Smooth muscle cell (in vitro differentiated cells): ENCODE data around the gene SLC9A4. TPM values are rescaled to one million over a fixed set of nuclear protein-coding genes. Genes with fewer than 3 reads are reported as not detected.

Experiments used
- DNase-seq: peaks from one replicate; lab custom pipeline; 2025; ENCODE audit not compliant: unreplicated experiment; lab: John Stamatoyannopoulos, UW
- H2AFZ ChIP-seq: fragments of 200-600 bp; sonication (generic); 2 replicates; pipeline ENCODE4 v1.6.0; 2016; ENCODE audit warnings: antibody characterized with exemption, low read depth, mild to moderate bottlenecking
- H3F3A ChIP-seq: fragments of 200-600 bp; sonication (generic); 2 replicates; pipeline ENCODE4 v1.6.0; 2017; ENCODE audit warnings: antibody characterized with exemption, low read depth
- H3K27ac ChIP-seq: fragments of 200-600 bp; sonication (generic); 2 replicates; pipeline ENCODE4 v1.5.1; 2016; ENCODE audit warnings: low read depth, mild to moderate bottlenecking
- H3K27me3 ChIP-seq: fragments of 200-600 bp; sonication (generic); 2 replicates; pipeline ENCODE4 v1.6.1; 2016; ENCODE audit warnings: low read depth, mild to moderate bottlenecking
- H3K36me3 ChIP-seq: fragments of 200-600 bp; sonication (generic); 2 replicates; pipeline ENCODE4 v1.5.1; 2016; ENCODE audit warnings: low read depth
- H3K4me1 ChIP-seq: fragments of 200-600 bp; sonication (generic); 2 replicates; pipeline ENCODE4 v1.5.1; 2016; ENCODE audit warnings: low read depth
- H3K4me2 ChIP-seq: fragments of 200-600 bp; sonication (generic); 2 replicates; pipeline ENCODE4 v1.6.0; 2016; ENCODE audit warnings: mild to moderate bottlenecking
- H3K4me3 ChIP-seq: fragments of 200-600 bp; sonication (generic); 2 replicates; pipeline ENCODE4 v1.5.1; 2016; ENCODE audit warnings: mild to moderate bottlenecking
- H3K79me2 ChIP-seq: fragments of 200-600 bp; sonication (generic); 2 replicates; pipeline ENCODE4 v1.6.0; 2016; ENCODE audit warnings: low read depth, mild to moderate bottlenecking
- H3K9ac ChIP-seq: fragments of 200-600 bp; sonication (generic); 2 replicates; pipeline ENCODE4 v1.6.0; 2016; ENCODE audit warnings: low read depth
- H3K9me3 ChIP-seq: fragments of 200-600 bp; sonication (generic); replicated peaks from 2 replicates; pipeline ENCODE4 v1.5.1; 2016; ENCODE audit warnings: low read depth
- H4K20me1 ChIP-seq: fragments of 200-600 bp; sonication (generic); 2 replicates; pipeline ENCODE4 v1.6.0; 2016; ENCODE audit warnings: low read depth
- WGBS: methylation state at CpG from one replicate; pipeline ENCODE4 v1.1.7; 2016; ENCODE audit warnings: low lambda C conversion rate; 5-methylcytosine and 5-hydroxymethylcytosine counted together
- polyA plus RNA-seq: library from polyadenylated mRNA; unstranded; fragments of >200 nt; fragmentation: Nextera tagmentation; extraction: Ambion mirVana; gene quantifications from 2 replicates; pipeline ENCODE4 v1.2.1, GENCODE V29; 2016
- total RNA-seq: library from RNA; depleted of rRNA; stranded (reverse); fragments of >200 nt; gene quantifications from 2 replicates; pipeline ENCODE4 v1.2.3, GENCODE V29; 2014
- TF ChIP-seq, protein P1 (sequence below): fragments of 200-600 bp; sonication (generic); IDR thresholded peaks from 2 replicates; pipeline ENCODE4 v1.5.1; 2017; ENCODE audit warnings: borderline replicate concordance, mild to moderate bottlenecking, antibody characterized with exemption; ENCODE audit not compliant: insufficient read depth, poor library complexity, severe bottlenecking

SLC9A4 gene
- total and polyA plus RNA-seq, 2 experiments from 2014 or later = not detected

DNA sequence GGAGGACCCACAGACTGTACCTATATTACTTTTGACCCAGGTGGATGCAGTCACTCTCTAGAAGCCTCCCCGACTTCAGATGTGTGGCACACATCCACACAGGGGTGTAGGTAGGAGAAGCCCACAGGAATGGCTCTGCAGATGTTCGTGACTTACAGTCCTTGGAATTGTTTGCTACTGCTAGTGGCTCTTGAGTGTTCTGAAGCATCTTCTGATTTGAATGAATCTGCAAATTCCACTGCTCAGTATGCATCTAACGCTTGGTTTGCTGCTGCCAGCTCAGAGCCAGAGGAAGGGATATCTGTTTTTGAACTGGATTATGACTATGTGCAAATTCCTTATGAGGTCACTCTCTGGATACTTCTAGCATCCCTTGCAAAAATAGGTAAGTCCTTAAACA lies 605 bp downstream of the SLC9A4 start:
- TF ChIP-seq, protein P1, sequence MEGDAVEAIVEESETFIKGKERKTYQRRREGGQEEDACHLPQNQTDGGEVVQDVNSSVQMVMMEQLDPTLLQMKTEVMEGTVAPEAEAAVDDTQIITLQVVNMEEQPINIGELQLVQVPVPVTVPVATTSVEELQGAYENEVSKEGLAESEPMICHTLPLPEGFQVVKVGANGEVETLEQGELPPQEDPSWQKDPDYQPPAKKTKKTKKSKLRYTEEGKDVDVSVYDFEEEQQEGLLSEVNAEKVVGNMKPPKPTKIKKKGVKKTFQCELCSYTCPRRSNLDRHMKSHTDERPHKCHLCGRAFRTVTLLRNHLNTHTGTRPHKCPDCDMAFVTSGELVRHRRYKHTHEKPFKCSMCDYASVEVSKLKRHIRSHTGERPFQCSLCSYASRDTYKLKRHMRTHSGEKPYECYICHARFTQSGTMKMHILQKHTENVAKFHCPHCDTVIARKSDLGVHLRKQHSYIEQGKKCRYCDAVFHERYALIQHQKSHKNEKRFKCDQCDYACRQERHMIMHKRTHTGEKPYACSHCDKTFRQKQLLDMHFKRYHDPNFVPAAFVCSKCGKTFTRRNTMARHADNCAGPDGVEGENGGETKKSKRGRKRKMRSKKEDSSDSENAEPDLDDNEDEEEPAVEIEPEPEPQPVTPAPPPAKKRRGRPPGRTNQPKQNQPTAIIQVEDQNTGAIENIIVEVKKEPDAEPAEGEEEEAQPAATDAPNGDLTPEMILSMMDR = no peak
- H3K27me3 ChIP-seq = no peaks in the 10 kb centered on the region
- no peak overlapping the region for H3K4me2 ChIP-seq
- no peaks in the 10 kb centered on the region for H3K4me1 ChIP-seq
- H3K9ac ChIP-seq = no peak overlapping the region
- H3F3A ChIP-seq = no peaks in the 10 kb centered on the region
- no peak overlapping the region for H2AFZ ChIP-seq
- no peak overlapping the region for H3K27ac ChIP-seq
- 87% methylated on average over 3 of the region's 3 CpGs for WGBS
- no peak overlapping the region for H3K4me3 ChIP-seq
- H3K36me3 ChIP-seq = no peaks in the 10 kb centered on the region
- no peaks in the 10 kb centered on the region for H3K79me2 ChIP-seq
- H3K9me3 ChIP-seq = peaks cover 9% of the 10 kb centered on the region
- no peak for DNase-seq
- H4K20me1 ChIP-seq = no peaks in the 10 kb centered on the region

DNA sequence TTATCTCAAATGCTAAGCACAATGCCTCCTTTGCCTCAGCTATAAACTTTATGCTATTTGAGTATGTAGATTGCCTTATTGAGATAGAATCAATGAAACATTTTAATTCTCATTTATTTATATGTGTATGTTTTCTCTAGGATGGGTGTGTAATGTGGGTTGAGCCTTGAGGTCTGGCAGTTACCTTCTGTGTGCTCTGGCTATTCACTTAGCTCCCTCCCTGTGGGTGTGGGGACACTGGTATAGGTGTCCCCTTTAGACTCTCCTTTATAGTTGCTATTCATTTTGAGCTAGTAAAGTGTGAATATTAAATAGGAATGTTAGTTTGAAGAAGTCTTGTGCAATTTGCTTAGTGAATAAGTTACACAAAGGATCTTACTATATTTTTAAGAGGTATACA lies 1.8 kb downstream of the SLC9A4 start:
- Histone ChIP-seq H3K4me1 (no peaks in the 10 kb centered on the region), H4K20me1 (no peaks in the 10 kb centered on the region), H3K4me2 (no peak overlapping the region), H3K27me3 (no peaks in the 10 kb centered on the region), H3K27ac (no peak overlapping the region), H2AFZ (no peak overlapping the region), H3F3A (no peaks in the 10 kb centered on the region), H3K9ac (no peak overlapping the region), H3K9me3 (peaks cover 5% of the 10 kb centered on the region), H3K79me2 (no peaks in the 10 kb centered on the region), H3K4me3 (no peak overlapping the region), H3K36me3 (no peaks in the 10 kb centered on the region)
- DNase-seq = no peak
- TF ChIP-seq, protein P1 = no peak

DNA sequence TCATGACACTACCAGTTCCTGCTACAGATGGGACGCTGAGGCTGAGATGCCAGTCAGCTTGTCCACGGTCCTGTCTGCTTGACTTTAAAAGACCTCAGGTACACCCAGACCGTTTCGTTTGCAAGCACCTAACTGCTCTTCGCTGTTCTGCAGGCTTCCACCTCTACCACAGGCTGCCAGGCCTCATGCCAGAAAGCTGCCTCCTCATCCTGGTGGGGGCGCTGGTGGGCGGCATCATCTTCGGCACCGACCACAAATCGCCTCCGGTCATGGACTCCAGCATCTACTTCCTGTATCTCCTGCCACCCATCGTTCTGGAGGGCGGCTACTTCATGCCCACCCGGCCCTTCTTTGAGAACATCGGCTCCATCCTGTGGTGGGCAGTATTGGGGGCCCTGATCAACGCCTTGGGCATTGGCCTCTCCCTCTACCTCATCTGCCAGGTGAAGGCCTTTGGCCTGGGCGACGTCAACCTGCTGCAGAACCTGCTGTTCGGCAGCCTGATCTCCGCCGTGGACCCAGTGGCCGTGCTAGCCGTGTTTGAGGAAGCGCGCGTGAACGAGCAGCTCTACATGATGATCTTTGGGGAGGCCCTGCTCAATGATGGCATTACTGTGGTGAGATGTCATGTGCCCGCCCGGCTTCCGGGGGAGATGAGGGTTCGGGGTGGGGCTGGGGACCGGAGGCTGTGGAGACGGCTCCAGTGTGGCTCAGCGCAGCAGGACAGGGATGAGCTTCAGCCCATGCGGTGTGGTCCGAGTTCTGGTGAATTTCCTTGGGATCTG lies 5.9 kb downstream of the SLC9A4 start:
- H3K27ac ChIP-seq = no peak overlapping the region
- H3K9me3 ChIP-seq = no peaks in the 10 kb centered on the region
- no peaks in the 10 kb centered on the region for H4K20me1 ChIP-seq
- H3K36me3 ChIP-seq = no peaks in the 10 kb centered on the region
- H3K79me2 ChIP-seq = no peaks in the 10 kb centered on the region
- 95% methylated on average over 36 of the region's 36 CpGs for WGBS
- no peak overlapping the region for H2AFZ ChIP-seq
- TF ChIP-seq, protein P1 = no peak
- H3K4me1 ChIP-seq = no peaks in the 10 kb centered on the region
- H3K4me2 ChIP-seq = no peak overlapping the region
- no peak overlapping the region for H3K4me3 ChIP-seq
- no peaks in the 10 kb centered on the region for H3F3A ChIP-seq
- H3K27me3 ChIP-seq = no peaks in the 10 kb centered on the region
- no peak for DNase-seq
- no peak overlapping the region for H3K9ac ChIP-seq
